HG02938 (cell line): ENCODE data around the gene G0S2.

Source experiments
- ATAC-seq: cut with Tn5 transposase; IDR thresholded peaks from one replicate; pipeline ENCODE4 v1.9.1; 2021; ENCODE audit warnings: mild to moderate bottlenecking, moderate library complexity; ENCODE audit not compliant: unreplicated experiment

Gene G0S2

GRCh38 chr1:209714338-209714737, 39.1 kb downstream of the G0S2 start:
- no peak for ATAC-seq

- no peak for ATAC-seq
Observed at GRCh38 chr1:209715314-209715713, 40.1 kb downstream of the G0S2 start.

DNA sequence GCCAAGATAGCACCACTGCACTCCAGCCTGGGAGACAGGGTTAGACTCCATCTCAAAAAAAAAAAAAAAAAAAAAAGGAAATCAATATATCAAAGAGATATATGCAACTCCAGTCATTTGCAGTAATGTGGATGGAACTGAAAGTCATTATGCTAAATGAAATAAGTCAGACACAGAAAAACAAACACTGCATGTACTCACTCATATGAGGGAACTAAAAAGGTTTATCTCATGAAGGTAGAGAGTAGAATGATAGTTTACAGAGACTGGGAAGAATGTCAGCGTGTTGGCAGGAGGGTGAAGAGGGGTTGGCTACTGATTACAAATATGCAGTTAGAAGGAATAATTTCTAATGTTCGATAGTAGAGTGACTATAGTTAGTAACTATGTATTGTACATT, 42.6 kb downstream of the G0S2 start:
- no peak for ATAC-seq

GRCh38 chr1:209720326-209720725, 45.1 kb downstream of the G0S2 start:
- no peak for ATAC-seq

- no peak for ATAC-seq
Observed at GRCh38 chr1:209720826-209721225, 45.6 kb downstream of the G0S2 start.

DNA sequence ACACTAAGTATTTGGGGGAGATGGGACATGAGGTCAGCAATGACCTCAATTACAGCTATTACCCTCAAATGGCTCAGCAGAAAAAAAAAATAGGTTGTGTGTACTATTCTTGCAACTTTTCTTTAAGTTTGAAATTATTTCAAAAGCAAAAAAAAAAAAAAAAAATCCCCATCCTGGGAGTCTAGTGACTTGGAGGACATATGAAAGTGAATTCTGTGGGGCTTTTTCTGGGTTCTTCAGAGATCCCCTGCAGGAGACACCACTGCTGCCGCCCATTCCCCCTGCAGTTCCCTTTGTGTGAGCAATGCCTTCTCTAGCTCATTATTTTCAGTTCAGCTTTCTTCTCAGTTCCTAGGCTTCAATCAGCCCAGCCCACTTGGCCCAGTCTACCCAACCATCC, 46.1 kb downstream of the G0S2 start:
- no peak for ATAC-seq

DNA sequence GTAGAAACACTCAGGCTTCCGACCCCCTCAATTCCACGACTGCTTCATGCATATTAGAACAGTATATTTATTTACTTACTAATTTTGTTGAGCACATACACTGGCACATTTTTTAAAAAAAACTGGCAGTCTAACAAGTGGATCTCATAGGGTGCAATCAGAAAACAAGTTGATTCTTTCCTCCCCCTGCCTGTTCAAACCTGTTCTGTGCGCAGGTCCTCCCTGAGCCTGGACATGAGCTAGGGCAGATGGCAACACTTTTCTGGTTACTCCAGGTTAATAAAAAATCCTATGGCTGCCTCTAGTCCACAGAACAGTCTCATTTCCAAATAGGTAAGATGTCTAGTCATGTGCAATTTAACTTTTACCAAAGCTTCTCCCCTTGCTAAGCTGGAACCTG, 48.1 kb downstream of the G0S2 start:
- ATAC-seq = no peak

DNA sequence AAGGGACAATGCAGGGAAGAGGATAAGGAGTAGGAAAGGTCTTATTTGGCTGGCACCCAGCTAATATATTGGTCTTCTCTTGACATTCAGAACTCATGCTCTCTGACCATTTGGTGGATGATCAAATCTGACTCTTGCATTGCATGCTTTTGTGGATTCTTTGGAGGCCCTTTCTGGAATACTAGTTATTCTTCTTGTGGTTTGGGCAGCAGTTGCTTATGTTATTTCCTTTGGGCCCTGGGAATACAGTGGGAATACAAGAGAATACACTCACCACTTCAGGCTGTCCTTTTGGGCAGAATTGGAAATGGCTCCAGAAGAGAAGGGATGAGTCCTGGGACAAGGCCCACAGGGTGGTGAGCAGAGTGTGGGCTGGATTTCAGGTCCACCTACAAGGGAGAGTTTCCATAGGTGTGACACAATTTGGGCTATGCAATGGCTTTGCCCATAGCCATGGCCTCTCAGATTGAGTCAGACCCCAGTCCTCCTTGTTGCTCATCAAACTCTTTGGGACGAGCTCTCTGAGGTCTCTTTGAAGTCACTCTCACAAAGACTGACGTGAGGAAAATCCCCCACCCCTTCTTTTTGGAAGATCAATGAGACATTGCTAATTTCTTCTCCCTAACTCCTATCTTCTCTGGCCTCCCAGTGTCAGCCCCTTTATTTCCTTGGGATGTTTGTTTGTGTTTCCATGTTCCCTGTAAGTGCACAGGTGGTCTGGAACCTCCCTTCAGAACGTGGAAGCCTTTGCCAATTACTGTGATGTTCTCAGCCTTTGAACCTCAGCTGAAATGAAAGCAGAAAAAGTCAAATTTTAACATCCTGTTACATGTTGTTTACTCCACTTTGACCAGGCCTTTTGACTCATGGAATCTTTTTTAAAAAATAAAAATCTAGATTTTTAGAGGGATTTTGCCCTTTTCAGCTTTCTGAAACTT, 48.8 kb downstream of the G0S2 start:
- no peak for ATAC-seq
